Parathyroid adenoma (tissue), 2 donors: ENCODE results near the gene NMNAT2.

Experiments used
- H2AFZ ChIP-seq: fragments of 300-600 bp; sonication (generic); one replicate; pipeline ENCODE4 v1.7.0; 2017; ENCODE audit warnings: antibody characterized with exemption, mild to moderate bottlenecking
- H3K27ac ChIP-seq: fragments of 300-600 bp; sonication (generic); one replicate; pipeline ENCODE4 v1.7.0; 2017
- H3K27me3 ChIP-seq: fragments of 300-600 bp; sonication (generic); one replicate; pipeline ENCODE4 v1.7.0; 2017; ENCODE audit warnings: low read length; ENCODE audit not compliant: control insufficient read depth, insufficient read depth
- H3K36me3 ChIP-seq: fragments of 300-600 bp; sonication (generic); one replicate; pipeline ENCODE4 v1.7.0; 2017; ENCODE audit warnings: low read length; ENCODE audit not compliant: control insufficient read depth, insufficient read depth
- H3K4me1 ChIP-seq: fragments of 300-600 bp; sonication (generic); one replicate; pipeline ENCODE4 v1.7.0; 2017; ENCODE audit warnings: control low read depth
- H3K4me2 ChIP-seq: fragments of 300-600 bp; sonication (generic); one replicate; pipeline ENCODE4 v1.7.0; 2017; ENCODE audit warnings: low read length
- H3K4me3 ChIP-seq: fragments of 300-600 bp; sonication (generic); one replicate; pipeline ENCODE4 v1.7.0; 2017; ENCODE audit warnings: low read depth, low read length
- H3K79me2 ChIP-seq: fragments of 300-600 bp; sonication (generic); one replicate; pipeline ENCODE4 v1.7.0; 2017; ENCODE audit warnings: control low read depth
- H3K9ac ChIP-seq: fragments of 300-600 bp; sonication (generic); one replicate; pipeline ENCODE4 v1.7.0; 2017; ENCODE audit warnings: mild to moderate bottlenecking
- H3K9me3 ChIP-seq: fragments of 300-600 bp; sonication (generic); one replicate; pipeline ENCODE4 v1.7.0; 2017; ENCODE audit warnings: low read length; ENCODE audit not compliant: control insufficient read depth
- TF ChIP-seq, protein P1 (sequence below): fragments of 300-600 bp; sonication (generic); IDR thresholded peaks from one replicate; pipeline ENCODE4 v1.7.0; 2017; ENCODE audit warnings: antibody characterized with exemption, mild to moderate bottlenecking
- donor health status: primary hyperparathyroidism.

Gene NMNAT2

DNA sequence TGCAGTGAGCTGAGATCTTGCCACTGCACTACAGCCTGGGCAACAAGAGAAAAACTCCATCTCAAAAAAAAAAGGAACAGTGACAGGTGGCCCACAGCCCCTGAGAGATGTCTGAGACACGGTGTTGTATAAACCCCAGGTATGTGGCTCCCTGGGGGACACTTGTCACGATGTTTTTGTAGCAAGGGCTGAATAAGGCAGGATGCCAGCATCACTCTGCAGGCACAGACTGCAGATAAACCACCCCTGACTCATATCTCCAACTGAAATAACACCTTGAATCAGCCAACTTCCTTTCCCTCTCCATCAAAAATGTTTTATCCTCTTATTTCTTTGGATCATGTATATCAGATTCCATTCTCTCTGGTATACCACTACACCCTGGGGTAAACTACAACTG lies 52.5 kb downstream of the NMNAT2 start:
- no peaks in the 10 kb centered on the region for H3K4me1 ChIP-seq
- H3K4me3 ChIP-seq, result no peak overlapping the region
- no peaks in the 10 kb centered on the region for H3K9me3 ChIP-seq
- H3K4me2 ChIP-seq, result no peak overlapping the region
- H3K36me3 ChIP-seq, result no peaks in the 10 kb centered on the region
- H3K79me2 ChIP-seq, result no peaks in the 10 kb centered on the region
- no peak overlapping the region for H3K9ac ChIP-seq
- H3K27me3 ChIP-seq, result no peaks in the 10 kb centered on the region
- TF ChIP-seq, protein P1, sequence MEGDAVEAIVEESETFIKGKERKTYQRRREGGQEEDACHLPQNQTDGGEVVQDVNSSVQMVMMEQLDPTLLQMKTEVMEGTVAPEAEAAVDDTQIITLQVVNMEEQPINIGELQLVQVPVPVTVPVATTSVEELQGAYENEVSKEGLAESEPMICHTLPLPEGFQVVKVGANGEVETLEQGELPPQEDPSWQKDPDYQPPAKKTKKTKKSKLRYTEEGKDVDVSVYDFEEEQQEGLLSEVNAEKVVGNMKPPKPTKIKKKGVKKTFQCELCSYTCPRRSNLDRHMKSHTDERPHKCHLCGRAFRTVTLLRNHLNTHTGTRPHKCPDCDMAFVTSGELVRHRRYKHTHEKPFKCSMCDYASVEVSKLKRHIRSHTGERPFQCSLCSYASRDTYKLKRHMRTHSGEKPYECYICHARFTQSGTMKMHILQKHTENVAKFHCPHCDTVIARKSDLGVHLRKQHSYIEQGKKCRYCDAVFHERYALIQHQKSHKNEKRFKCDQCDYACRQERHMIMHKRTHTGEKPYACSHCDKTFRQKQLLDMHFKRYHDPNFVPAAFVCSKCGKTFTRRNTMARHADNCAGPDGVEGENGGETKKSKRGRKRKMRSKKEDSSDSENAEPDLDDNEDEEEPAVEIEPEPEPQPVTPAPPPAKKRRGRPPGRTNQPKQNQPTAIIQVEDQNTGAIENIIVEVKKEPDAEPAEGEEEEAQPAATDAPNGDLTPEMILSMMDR, result no peak
- H3K27ac ChIP-seq, result no peak overlapping the region
- no peak overlapping the region for H2AFZ ChIP-seq

DNA sequence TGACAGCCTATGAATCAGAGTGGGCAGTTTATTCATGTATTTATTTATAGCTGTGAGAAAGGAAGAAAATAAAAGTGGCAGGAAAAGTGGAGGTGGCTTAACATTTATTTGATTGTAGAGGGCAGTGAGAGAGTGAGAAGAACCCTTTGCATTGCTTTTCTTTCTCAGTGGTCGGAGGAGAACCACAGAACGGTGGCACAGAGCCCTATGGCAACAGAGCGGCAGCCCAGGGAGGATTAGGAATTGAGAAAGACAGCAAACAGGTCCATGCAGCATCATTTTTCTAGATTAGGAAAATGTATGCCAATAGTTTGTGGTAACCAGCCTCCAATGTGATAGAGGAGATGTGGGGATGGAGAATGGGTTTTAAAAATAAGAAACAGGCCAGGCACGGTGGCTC lies 53.1 kb downstream of the NMNAT2 start:
- no peak overlapping the region for H3K4me2 ChIP-seq
- no peaks in the 10 kb centered on the region for H3K9me3 ChIP-seq
- TF ChIP-seq, protein P1, result no peak
- H3K4me3 ChIP-seq, result no peak overlapping the region
- no peak overlapping the region for H3K27ac ChIP-seq
- no peaks in the 10 kb centered on the region for H3K36me3 ChIP-seq
- H3K9ac ChIP-seq, result no peak overlapping the region
- no peaks in the 10 kb centered on the region for H3K27me3 ChIP-seq
- H2AFZ ChIP-seq, result no peak overlapping the region
- H3K4me1 ChIP-seq, result no peaks in the 10 kb centered on the region
- H3K79me2 ChIP-seq, result no peaks in the 10 kb centered on the region

DNA sequence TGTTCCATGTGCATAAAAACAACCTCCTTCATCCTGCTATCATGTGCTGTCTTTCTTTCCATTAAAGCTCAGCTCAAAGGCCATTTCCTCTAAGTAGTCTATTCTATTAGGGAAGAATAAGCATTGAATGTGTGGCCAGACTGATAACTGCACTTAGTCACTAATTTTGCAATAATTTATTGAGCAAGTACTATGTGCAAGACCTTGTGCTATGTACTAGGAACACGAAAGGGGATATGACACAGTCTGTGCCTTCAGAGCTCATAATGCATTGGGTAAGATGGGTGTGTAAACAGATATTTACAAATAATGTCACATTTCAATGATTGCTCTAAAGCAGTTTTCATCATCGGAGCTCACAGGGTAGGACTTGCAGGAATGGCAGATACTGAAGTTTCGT lies 54.2 kb downstream of the NMNAT2 start:
- Histone ChIP-seq H3K27me3 (no peaks in the 10 kb centered on the region), H3K4me3 (no peak overlapping the region), H3K4me2 (no peak overlapping the region), H2AFZ (no peak overlapping the region), H3K4me1 (no peaks in the 10 kb centered on the region), H3K9ac (no peak overlapping the region), H3K27ac (no peak overlapping the region), H3K9me3 (no peaks in the 10 kb centered on the region), H3K36me3 (no peaks in the 10 kb centered on the region), H3K79me2 (no peaks in the 10 kb centered on the region)
- TF ChIP-seq, protein P1, result no peak

DNA sequence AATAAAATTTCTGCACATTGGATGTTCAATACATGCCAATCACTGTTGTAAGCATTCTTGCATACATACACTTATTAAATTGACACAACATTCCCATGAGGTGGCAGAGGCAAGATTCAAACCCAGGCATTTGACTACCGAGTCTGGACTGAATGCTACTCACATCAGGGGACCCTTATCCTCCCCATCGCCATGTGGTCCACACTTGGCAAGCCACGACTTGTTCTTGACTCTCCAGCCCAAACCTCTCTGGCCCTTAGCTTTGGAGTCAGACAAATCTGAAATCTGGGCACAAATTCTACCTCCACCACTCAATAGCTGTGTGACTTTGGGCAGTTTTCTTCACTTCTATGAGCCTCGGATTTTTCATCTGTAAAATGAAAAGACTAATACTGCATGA lies 57.1 kb downstream of the NMNAT2 start:
- no peak overlapping the region for H3K4me2 ChIP-seq
- TF ChIP-seq, protein P1, result no peak
- no peak overlapping the region for H2AFZ ChIP-seq
- no peaks in the 10 kb centered on the region for H3K4me1 ChIP-seq
- H3K79me2 ChIP-seq, result no peaks in the 10 kb centered on the region
- no peak overlapping the region for H3K4me3 ChIP-seq
- H3K27me3 ChIP-seq, result no peaks in the 10 kb centered on the region
- H3K9me3 ChIP-seq, result no peaks in the 10 kb centered on the region
- no peak overlapping the region for H3K27ac ChIP-seq
- no peak overlapping the region for H3K9ac ChIP-seq
- H3K36me3 ChIP-seq, result no peaks in the 10 kb centered on the region

DNA sequence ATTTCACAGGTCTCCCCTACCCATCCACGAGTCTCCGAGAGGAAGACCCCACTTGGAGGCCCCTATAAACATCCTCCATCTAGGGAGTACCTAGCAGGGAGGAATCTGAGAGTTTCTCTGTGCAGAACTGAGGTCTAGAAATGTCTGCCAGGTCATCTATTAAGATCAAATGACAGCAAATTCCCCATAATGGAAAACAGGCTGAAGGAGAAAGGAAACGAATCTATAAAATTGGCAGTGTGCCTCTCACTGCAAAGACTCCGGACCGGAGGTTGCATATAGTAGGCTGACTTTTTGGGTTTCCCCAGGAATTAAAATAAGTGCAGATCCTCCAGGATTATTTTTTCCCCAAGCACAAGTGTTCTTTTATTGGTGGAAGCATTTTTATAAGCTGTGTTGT lies 57.7 kb downstream of the NMNAT2 start:
- Histone ChIP-seq H3K4me3 (no peak overlapping the region), H3K79me2 (no peaks in the 10 kb centered on the region), H3K27me3 (no peaks in the 10 kb centered on the region), H3K9me3 (no peaks in the 10 kb centered on the region), H3K4me2 (no peak overlapping the region), H3K27ac (no peak overlapping the region), H3K4me1 (no peaks in the 10 kb centered on the region), H2AFZ (no peak overlapping the region), H3K9ac (no peak overlapping the region), H3K36me3 (no peaks in the 10 kb centered on the region)
- TF ChIP-seq, protein P1, result no peak
